ENCODE measurements around the gene ARHGAP15.
A peak's percentile ranks its signal among the peaks of the same experiment; 100 is the strongest.

ARHGAP15 gene

DNA sequence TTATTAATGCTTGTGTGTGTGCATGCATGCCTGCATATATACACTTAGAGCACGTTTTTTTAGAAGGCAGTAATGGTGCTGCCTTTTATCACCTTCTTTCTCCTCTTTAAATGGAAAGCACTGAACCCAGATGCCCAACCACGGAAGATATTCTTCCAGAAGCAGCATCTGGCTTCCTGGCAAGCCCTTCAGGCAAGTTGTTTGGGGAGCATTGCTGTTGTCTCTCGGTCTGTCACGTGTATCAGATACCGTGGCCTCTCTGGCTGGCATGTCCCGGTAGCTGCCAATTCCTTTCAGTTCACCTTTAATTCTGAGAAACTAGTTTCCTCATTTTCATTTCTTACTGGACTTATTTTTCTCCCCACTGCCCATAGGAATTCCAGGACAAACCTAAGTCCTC, 587.8 kb downstream of the ARHGAP15 start:
- Mint-ChIP-seq H3K36me3 (peaks cover 37% of the 10 kb centered on the region), H3K27me3 (no peaks in the 10 kb centered on the region), H3K27ac (no peak overlapping the region), H3K9me3 (ENCODE audit: low read depth) (no peaks in the 10 kb centered on the region), H3K4me3 (no peak overlapping the region), H3K4me1 (ENCODE audit: low read depth) (peaks cover 24% of the 10 kb centered on the region)

- Mint-ChIP-seq H3K27me3 (no peaks in the 10 kb centered on the region), H3K9me3 (ENCODE audit: low read depth) (no peaks in the 10 kb centered on the region), H3K27ac (no peak overlapping the region), H3K4me1 (ENCODE audit: low read depth) (peaks cover 23% of the 10 kb centered on the region), H3K36me3 (peaks cover 36% of the 10 kb centered on the region), H3K4me3 (no peak overlapping the region)
Measured at GRCh38 chr2:143717536-143718168, 588.4 kb downstream of the ARHGAP15 start.

GRCh38 chr2:143718745-143719144, 589.5 kb downstream of the ARHGAP15 start:
- no peaks in the 10 kb centered on the region for H3K27me3 Mint-ChIP-seq
- no peak overlapping the region for H3K4me3 Mint-ChIP-seq
- H3K27ac Mint-ChIP-seq, result peak overlapping the region; percentile 13
- no peaks in the 10 kb centered on the region for H3K9me3 Mint-ChIP-seq (ENCODE audit: low read depth)
- peaks cover 20% of the 10 kb centered on the region for H3K4me1 Mint-ChIP-seq (ENCODE audit: low read depth)
- peaks cover 30% of the 10 kb centered on the region for H3K36me3 Mint-ChIP-seq

DNA sequence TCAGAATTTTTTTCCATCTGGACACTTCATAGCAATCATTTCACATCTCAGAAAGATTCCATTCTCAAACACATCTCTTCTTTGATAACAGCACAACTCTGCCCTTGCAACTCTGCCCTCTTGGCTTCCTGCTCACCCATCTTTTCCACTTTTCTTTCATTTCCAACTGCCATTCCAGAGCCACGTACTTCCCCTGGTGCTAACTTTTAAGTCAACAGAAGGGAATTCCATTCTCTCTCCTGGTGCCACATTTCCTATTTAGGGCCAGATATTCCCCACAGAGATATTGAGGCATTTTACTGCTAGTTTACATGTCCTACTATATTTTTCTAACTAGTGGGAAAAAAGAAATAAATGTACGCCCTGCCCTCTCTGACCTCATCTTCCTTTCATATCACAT, 590.2 kb downstream of the ARHGAP15 start:
- Mint-ChIP-seq H3K27ac (no peak overlapping the region), H3K36me3 (peaks cover 30% of the 10 kb centered on the region), H3K27me3 (no peaks in the 10 kb centered on the region), H3K4me1 (ENCODE audit: low read depth) (peaks cover 24% of the 10 kb centered on the region), H3K9me3 (ENCODE audit: low read depth) (no peaks in the 10 kb centered on the region), H3K4me3 (no peak overlapping the region)

GRCh38 chr2:143720095-143720664, 591.0 kb downstream of the ARHGAP15 start:
- H3K4me3 Mint-ChIP-seq, result no peak overlapping the region
- H3K27me3 Mint-ChIP-seq, result no peaks in the 10 kb centered on the region
- H3K27ac Mint-ChIP-seq, result no peak overlapping the region
- H3K36me3 Mint-ChIP-seq, result peaks cover 29% of the 10 kb centered on the region
- no peaks in the 10 kb centered on the region for H3K9me3 Mint-ChIP-seq (ENCODE audit: low read depth)
- H3K4me1 Mint-ChIP-seq (ENCODE audit: low read depth), result peaks cover 24% of the 10 kb centered on the region

DNA sequence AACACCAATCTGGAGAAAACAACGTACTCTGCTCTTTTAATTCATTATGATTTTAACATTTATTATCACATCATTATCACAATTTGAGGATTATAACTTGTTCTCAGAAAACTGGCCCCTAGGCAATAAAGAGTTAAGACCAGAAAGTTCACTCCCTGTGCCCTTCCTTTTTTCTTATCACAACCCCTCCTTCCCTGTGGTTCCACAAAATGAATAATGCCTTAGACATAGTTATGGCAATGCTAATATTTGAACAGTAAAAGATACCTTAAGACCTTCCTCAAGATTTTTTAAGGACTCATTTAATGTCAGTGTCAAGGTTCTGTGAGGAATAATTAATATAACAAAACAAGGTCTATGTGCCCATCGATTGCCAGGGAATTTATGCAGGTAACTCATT, 596.2 kb downstream of the ARHGAP15 start:
- H3K4me1 Mint-ChIP-seq (ENCODE audit: low read depth), result peaks cover 33% of the 10 kb centered on the region
- peaks cover 23% of the 10 kb centered on the region for H3K36me3 Mint-ChIP-seq
- H3K4me3 Mint-ChIP-seq, result no peak overlapping the region
- H3K9me3 Mint-ChIP-seq (ENCODE audit: low read depth), result no peaks in the 10 kb centered on the region
- H3K27me3 Mint-ChIP-seq, result no peaks in the 10 kb centered on the region
- no peak overlapping the region for H3K27ac Mint-ChIP-seq

DNA sequence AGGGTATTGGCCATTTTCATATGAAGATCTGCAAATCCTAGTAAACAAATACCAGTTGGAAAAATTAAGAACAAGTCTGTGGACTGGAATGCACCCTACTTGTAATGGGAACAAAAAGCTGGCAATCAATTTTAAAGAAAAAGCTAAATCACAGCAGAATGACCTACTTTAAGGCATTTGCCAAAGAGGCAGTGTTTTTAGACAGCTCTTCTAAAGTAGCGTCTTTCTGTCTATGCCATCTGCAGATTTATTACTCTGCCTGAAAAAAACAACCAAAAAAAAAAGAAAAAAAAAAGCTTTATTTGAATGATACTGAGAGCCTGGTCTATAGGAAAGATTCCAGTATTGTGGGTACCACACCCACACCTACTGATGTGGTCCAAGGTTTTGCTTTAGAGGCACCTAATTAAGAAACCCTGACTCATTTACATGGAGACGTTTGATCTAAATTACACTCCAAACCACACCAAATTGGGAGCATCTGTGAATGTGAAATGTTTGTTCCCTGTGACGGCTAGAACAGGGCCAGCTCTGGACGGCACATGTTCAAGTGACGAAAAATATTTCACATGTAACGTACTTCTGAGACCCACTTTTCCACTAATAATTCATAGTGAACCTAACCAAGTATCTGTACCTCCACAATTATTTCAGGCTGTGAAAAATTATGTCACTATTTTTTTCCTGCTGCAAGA, 597.1 kb downstream of the ARHGAP15 start:
- no peaks in the 10 kb centered on the region for H3K27me3 Mint-ChIP-seq
- no peak overlapping the region for H3K4me3 Mint-ChIP-seq
- H3K27ac Mint-ChIP-seq, result peak overlapping the region; percentile 11
- H3K9me3 Mint-ChIP-seq (ENCODE audit: low read depth), result no peaks in the 10 kb centered on the region
- peaks cover 40% of the 10 kb centered on the region for H3K4me1 Mint-ChIP-seq (ENCODE audit: low read depth)
- H3K36me3 Mint-ChIP-seq, result peaks cover 21% of the 10 kb centered on the region

DNA sequence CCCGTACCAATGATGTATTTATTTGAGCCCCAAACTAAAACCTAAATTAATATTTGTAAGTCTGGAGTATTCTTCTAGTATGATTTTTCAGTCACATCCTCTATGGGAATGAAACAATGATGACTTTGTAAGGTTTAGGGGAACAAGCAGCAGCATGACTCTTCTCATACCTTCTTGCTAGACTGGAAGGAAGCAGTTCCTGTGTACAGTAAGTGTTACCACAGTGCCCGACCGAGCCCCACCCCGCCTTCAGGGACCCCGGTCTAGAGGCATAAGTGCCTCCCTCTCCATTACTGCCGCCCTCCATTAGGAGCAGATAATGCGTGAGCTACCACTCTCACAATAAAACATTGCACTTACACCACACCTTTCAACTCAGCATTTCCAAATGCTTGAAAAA, 599.3 kb downstream of the ARHGAP15 start:
- Mint-ChIP-seq H3K27me3 (no peaks in the 10 kb centered on the region), H3K36me3 (peaks cover 20% of the 10 kb centered on the region), H3K9me3 (ENCODE audit: low read depth) (no peaks in the 10 kb centered on the region), H3K4me1 (ENCODE audit: low read depth) (peaks cover 40% of the 10 kb centered on the region), H3K27ac (no peak overlapping the region), H3K4me3 (no peak overlapping the region)

DNA sequence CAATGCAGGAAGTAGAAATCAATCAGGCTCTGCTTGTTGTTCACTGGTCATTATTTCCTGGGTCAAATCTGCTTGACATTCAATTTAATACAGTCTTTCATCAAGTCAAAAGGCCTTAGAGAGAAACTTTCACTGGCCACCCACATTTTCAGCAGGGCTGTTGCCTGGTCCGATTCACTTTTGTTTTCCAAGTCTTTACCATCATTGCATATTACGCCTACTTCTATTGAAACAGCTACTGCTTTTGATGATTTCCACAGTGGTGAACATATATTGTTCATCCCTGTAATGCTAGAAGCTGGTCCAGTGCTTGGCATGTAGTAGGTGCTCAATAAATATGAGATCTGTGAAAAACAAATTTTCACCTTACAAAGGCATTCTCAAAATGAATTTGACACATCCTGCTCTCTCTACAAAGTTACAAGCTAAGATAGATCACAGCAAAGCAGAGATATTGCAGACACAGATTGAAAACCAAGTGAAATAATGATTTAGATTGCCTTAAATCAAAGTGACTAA, 600.1 kb downstream of the ARHGAP15 start:
- peaks cover 22% of the 10 kb centered on the region for H3K36me3 Mint-ChIP-seq
- H3K4me1 Mint-ChIP-seq (ENCODE audit: low read depth), result peaks cover 36% of the 10 kb centered on the region
- no peaks in the 10 kb centered on the region for H3K27me3 Mint-ChIP-seq
- H3K27ac Mint-ChIP-seq, result peak overlapping the region; percentile 79
- H3K4me3 Mint-ChIP-seq, result no peak overlapping the region
- H3K9me3 Mint-ChIP-seq (ENCODE audit: low read depth), result no peaks in the 10 kb centered on the region

DNA sequence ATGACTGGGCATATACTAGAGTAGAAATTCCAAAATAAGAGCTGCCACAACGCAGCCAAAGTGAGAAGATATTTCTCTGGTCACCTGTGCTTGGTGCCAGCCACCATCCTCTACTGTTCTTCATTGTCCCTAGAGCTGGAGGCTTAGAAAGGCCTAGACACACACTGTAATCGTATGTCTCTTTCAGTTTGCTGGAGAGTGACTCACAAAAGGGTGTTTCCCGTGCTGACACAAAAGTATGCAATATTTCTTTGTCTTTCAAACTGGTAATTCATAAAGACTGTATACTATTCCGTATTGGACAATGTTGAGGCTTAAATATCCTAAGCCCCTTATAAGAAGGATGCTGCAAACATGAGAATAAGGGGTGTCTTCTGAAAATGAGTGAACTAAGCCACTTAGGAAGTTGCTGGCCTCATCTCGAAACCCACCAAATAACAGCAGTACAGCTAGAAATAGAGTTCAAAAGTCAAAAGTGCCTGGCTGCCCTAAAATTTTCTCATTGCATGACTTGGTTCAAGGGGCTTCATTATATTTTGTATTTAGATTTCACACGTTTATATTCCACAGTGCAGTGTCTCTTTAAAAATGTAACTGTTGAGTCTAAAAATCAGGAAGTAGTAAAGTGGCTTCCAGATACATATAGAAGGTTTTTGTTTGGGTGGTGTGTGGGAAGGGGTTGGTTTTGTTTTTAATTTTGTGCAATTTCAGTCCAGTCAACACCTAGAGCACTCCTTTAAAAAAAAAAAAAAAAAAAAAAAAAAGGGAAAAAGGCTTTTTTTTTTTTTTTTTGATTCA, 601.1 kb downstream of the ARHGAP15 start:
- H3K9me3 Mint-ChIP-seq (ENCODE audit: low read depth), result no peaks in the 10 kb centered on the region
- no peaks in the 10 kb centered on the region for H3K27me3 Mint-ChIP-seq
- H3K4me3 Mint-ChIP-seq, result no peak overlapping the region
- peaks cover 31% of the 10 kb centered on the region for H3K4me1 Mint-ChIP-seq (ENCODE audit: low read depth)
- peaks cover 17% of the 10 kb centered on the region for H3K36me3 Mint-ChIP-seq
- H3K27ac Mint-ChIP-seq, result peak overlapping the region; percentile 79

DNA sequence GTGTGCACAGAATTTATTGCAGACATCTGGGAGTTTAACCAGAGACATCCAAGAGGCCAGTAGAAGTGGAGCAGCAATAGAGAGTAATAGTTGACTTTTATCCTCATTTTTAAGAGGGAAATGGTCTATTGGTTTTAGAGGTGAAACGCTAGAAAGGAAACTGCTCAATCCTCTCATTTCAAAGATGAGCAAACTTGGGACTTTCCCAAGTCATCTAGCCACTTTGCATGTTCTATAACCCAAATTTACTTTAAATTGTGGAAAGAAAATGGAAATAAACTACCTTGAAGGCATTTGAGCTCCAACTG, 601.7 kb downstream of the ARHGAP15 start:
- peaks cover 14% of the 10 kb centered on the region for H3K36me3 Mint-ChIP-seq
- H3K4me1 Mint-ChIP-seq (ENCODE audit: low read depth), result peaks cover 31% of the 10 kb centered on the region
- no peak overlapping the region for H3K4me3 Mint-ChIP-seq
- H3K27ac Mint-ChIP-seq, result no peak overlapping the region
- no peaks in the 10 kb centered on the region for H3K9me3 Mint-ChIP-seq (ENCODE audit: low read depth)
- H3K27me3 Mint-ChIP-seq, result no peaks in the 10 kb centered on the region

GRCh38 chr2:143732076-143732475, 602.9 kb downstream of the ARHGAP15 start:
- peaks cover 30% of the 10 kb centered on the region for H3K4me1 Mint-ChIP-seq (ENCODE audit: low read depth)
- no peak overlapping the region for H3K27ac Mint-ChIP-seq
- no peak overlapping the region for H3K4me3 Mint-ChIP-seq
- peaks cover 12% of the 10 kb centered on the region for H3K36me3 Mint-ChIP-seq
- no peaks in the 10 kb centered on the region for H3K9me3 Mint-ChIP-seq (ENCODE audit: low read depth)
- H3K27me3 Mint-ChIP-seq, result no peaks in the 10 kb centered on the region

GRCh38 chr2:143732871-143733270, 603.7 kb downstream of the ARHGAP15 start:
- H3K27me3 Mint-ChIP-seq, result no peaks in the 10 kb centered on the region
- peaks cover 29% of the 10 kb centered on the region for H3K4me1 Mint-ChIP-seq (ENCODE audit: low read depth)
- peaks cover 12% of the 10 kb centered on the region for H3K36me3 Mint-ChIP-seq
- no peak overlapping the region for H3K4me3 Mint-ChIP-seq
- H3K9me3 Mint-ChIP-seq (ENCODE audit: low read depth), result no peaks in the 10 kb centered on the region
- H3K27ac Mint-ChIP-seq, result no peak overlapping the region

GRCh38 chr2:143734507-143734906, 605.3 kb downstream of the ARHGAP15 start:
- Mint-ChIP-seq H3K36me3 (peaks cover 15% of the 10 kb centered on the region), H3K4me3 (no peak overlapping the region), H3K27me3 (no peaks in the 10 kb centered on the region), H3K4me1 (ENCODE audit: low read depth) (peaks cover 22% of the 10 kb centered on the region), H3K27ac (no peak overlapping the region), H3K9me3 (ENCODE audit: low read depth) (no peaks in the 10 kb centered on the region)

- Mint-ChIP-seq H3K4me1 (ENCODE audit: low read depth) (no peaks in the 10 kb centered on the region), H3K4me3 (no peak overlapping the region), H3K27ac (no peak overlapping the region), H3K36me3 (peaks cover 8% of the 10 kb centered on the region), H3K27me3 (no peaks in the 10 kb centered on the region), H3K9me3 (ENCODE audit: low read depth) (no peaks in the 10 kb centered on the region)
Measured at GRCh38 chr2:143736904-143737303, 607.7 kb downstream of the ARHGAP15 start.
